Tibial nerve (tissue), 4 donors: ENCODE measurements around the gene SNX22.

Source experiments
- CTCF ChIP-seq, 5 experiments: fragments of 200-600 bp in 3 of 5; fragments of 450-650 bp in 2 of 5; sonication (generic) in 3 of 5; IDR thresholded peaks; one replicate each; pipeline ENCODE4 v1.5.1; 2016 to 2019; ENCODE audit warnings: antibody characterized with exemption in 5 of 5, mild to moderate bottlenecking in 3 of 5, moderate library complexity in 2 of 5
- EP300 ChIP-seq, 2 donors: sonication (generic); formaldehyde crosslinking; IDR thresholded peaks; one replicate each; pipeline ENCODE4 v1.6.1; 2017; ENCODE audit warnings: antibody characterized with exemption in 2 of 2, mild to moderate bottlenecking in 1 of 2
- POLR2A ChIP-seq, 2 donors: fragments of 450-650 bp; IDR thresholded peaks; one replicate each; pipeline ENCODE4 v1.6.1; 2017; ENCODE audit warnings: antibody characterized with exemption in 2 of 2, mild to moderate bottlenecking in 2 of 2, moderate library complexity in 2 of 2

- TF ChIP-seq CTCF (IDR thresholded peaks at IDR 0.05) (no peak), POLR2A (IDR thresholded peaks at IDR 0.05) (no peak), EP300 (IDR thresholded peaks at IDR 0.05) (no peak)
These were observed 44.2 kb upstream of the SNX22 start for GRCh38 chr15:64107337-64107736.
